ENCODE results near the gene ZMIZ1.

GRCh38 chr10:79348640-79348988 is 279.8 kb downstream of the ZMIZ1 start:
- TF ChIP-seq EZH2 (IDR thresholded peaks at IDR 0.05; ENCODE audit: low read depth, unreplicated experiment) (no peak), CTCF (conservative IDR thresholded peaks at IDR 0.05; ENCODE audit: low read depth in 2 of 2) (no peak), POLR2AphosphoS5 (IDR thresholded peaks at IDR 0.05; ENCODE audit: low read depth) (no peak), ZNF462 (CRISPR knock-in tag; IDR thresholded peaks at IDR 0.05) (no peak), EZH2phosphoT487 (IDR thresholded peaks at IDR 0.05; ENCODE audit: unreplicated experiment) (no peak), ZNF114 (CRISPR knock-in tag; IDR thresholded peaks at IDR 0.05) (no peak), REST (IDR thresholded peaks at IDR 0.05; ENCODE audit: unreplicated experiment) (no peak), JUNB (IDR thresholded peaks at IDR 0.05; ENCODE audit: unreplicated experiment) (no peak)

Data from GM23338 (cell line).